Activated naive CD4-positive, alpha-beta T cell treated with anti-CD3 and anti-CD28 coated beads, Interleukin-2, amount 50 U/mL, for 16 hours (primary cell): ENCODE results near the gene C11orf21.

Experiments
- DNase-seq: peaks from one replicate; pipeline ENCODE4 v3.0.0-alpha.2; 2020

Gene C11orf21

GRCh38 chr11:2307501-2308331 is 6.0 kb upstream of the C11orf21 start:
- DNase-seq = no peak

DNA sequence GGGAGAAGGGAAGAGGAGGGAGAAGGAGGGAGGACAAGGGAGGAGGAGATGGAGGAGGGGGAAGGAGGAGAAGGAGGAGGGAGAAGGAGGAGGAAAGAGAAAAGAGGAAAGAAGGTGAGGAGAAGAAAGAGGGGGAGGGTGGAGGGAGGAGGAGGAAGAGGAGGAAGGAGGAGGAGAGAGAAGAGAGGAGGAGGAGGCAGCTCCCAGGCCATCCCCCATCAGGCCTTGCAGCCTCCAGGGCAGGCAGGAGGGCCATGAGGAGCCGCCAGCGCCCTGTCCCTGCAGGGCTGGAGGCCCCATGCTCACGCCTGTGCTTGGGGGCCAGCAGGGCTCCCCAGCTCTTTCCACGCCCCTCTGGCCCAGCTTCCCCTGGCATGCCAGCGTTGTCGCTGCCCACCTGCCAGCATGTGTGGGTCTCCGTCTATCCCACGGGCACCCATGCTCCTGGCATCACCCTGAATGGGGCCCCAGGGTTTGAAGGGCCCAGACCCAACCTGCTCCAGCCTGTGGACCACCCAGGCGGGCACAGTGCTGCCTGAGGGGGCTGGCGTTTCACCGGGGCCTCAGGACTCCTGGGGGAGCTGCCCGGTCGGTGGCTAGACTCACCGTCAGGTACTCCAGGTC is 5.3 kb upstream of the C11orf21 start:
- DNase-seq = no peak

DNA sequence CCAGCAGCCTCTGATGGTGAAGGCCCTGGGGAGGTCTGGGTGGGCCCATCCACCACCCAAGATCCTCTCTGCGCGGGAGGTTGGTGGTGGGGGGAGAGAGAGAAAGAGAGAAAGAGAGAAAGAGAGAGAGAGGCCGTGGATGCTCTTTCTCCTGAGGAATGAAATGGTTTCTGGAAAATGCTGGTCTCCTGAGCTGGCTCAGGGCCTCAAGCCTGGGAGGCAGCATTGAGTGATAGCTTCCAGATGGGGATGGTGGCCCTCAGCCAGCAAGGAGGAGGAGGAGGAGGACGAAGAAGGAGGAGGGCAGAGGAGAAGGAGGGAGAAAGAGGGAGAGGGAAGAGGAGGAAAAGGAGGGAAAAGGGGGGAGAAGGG is 4.7 kb upstream of the C11orf21 start:
- no peak for DNase-seq

DNA sequence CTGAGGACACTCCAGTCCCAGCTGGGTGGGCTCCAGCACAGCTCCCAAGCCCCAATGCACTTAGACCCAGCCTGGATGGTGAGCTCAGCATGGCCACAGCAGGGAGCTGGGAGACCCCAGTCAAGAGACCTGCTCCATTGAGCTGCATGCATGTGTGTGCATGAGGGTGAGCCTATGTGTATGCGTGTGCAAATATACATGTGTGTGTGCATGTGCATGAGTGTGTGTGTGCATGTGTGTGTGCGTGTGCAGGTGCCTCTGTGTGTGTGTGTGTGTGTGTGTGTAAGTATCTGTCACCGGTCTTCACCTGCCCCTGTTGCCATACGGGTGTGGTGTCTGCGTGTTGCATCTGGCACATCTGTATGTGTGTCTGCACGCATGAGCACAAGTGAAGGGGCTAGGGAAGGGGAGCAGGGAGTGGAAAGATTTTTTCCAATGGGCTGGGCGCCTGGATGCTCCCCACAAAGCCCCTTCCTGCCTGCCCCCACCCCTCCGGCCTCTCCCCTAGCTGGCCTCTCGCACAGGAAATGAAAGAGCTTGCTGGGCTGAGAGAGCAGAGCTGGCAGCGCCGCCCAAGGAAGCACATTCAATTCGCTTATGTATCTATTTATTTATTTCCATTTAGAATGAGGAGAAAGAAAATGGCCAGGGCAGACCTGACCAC is 4.2 kb upstream of the C11orf21 start:
- DNase-seq = no peak

GRCh38 chr11:2305140-2305778 is 3.5 kb upstream of the C11orf21 start:
- DNase-seq = peak; percentile 86

- DNase-seq = no peak
Measured at GRCh38 chr11:2304506-2305139, 2.9 kb upstream of the C11orf21 start.

DNA sequence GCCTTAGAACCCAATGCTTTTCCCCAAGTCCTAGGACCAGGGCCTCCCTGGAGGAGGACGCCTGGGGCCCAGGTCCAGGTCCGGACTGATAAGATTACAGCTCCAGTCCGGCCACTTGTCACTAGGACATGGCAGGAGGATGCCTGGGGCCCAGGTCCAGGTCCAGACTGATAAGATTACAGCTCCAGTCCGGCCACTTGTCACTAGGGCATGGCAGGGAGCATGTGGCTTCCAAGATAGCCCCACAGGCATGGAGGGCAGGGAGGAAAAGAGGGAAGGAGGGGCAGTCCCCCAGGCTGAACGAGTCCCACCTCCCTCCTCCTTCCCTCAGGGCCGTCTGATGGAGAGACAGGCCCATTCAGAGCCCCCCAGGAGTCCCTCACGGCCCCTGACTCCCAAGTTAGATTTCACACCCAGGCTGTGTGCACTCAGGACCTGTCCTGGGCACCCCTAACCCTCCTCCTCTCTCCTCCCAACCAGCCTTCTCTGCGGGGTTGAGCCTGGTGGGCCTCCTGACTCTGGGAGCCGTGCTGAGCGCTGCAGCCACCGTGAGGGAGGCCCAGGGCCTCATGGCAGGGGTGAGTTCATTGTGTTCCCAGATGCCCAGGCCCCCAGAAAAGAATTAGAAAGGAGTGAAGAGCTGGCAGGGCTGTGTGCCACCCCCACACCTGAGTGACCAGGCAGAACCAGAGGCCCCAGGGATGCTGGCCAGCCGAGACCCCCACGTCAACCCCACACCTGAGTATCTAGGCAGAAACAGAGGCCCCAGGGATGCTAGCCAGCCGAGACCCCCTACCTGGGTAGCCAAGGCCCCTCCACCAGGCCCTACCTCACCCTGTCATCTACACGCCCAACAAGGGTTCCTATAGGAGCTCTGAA is 2.1 kb upstream of the C11orf21 start:
- DNase-seq = no peak

GRCh38 chr11:2302896-2303626 is 1.3 kb upstream of the C11orf21 start:
- no peak for DNase-seq

- peak; percentile 43 for DNase-seq
Measured at GRCh38 chr11:2302306-2302895, 683 bp upstream of the C11orf21 start.

GRCh38 chr11:2300936-2301630 is 635 bp downstream of the C11orf21 start:
- no peak for DNase-seq

DNA sequence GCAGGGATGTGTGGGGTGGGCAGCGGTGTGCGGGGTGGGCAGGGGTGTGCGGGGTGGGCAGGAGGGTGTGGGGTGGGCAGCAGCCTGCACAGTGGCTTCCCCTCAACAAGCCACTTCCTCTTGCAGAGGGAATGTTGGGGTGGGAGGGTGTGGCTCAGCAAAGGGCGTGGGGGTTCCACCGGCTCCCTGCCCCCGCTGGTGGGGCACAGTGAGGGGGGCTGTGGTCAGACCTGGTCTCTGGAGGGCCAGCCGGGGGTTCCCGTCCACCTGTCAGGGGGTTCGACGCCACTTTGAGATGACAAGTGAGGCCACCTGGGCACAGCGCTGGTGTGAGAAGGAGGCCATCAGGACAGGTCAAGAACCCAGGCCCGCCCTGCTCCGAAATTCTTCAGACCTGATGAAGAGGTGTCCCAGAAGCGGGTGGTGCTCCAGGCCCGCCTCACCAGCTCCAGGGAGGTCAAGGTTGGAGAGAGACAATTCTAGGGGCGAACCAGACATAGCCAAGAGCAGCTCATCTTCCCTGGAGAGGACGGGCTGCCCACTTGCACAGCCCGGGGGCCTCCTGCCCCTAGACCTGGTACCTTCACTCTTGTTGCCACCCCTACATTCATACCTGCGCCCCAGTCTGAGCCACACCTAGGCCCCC is 1.3 kb downstream of the C11orf21 start:
- DNase-seq = no peak

DNA sequence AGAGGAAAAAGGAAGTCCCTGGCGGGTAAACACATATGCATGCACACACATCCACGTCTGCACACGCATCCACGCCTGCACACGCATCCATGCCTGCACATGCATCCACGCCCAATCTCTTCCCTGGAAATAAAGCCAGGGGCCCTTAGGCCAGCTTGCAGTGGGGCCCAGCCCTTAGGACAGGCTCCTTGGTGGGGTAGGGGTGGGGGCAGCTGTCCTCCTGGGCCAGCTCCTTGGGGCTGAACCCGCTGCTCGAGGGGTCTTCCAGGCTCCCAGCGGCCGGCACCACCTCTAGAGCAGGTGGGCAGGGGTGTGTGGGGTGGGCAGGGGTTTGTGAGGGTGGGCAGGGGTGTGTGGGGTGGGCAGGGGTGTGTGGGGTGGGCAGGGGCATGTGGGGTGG is 1.9 kb downstream of the C11orf21 start:
- no peak for DNase-seq

GRCh38 chr11:2298795-2299761 is 2.6 kb downstream of the C11orf21 start:
- no peak for DNase-seq

DNA sequence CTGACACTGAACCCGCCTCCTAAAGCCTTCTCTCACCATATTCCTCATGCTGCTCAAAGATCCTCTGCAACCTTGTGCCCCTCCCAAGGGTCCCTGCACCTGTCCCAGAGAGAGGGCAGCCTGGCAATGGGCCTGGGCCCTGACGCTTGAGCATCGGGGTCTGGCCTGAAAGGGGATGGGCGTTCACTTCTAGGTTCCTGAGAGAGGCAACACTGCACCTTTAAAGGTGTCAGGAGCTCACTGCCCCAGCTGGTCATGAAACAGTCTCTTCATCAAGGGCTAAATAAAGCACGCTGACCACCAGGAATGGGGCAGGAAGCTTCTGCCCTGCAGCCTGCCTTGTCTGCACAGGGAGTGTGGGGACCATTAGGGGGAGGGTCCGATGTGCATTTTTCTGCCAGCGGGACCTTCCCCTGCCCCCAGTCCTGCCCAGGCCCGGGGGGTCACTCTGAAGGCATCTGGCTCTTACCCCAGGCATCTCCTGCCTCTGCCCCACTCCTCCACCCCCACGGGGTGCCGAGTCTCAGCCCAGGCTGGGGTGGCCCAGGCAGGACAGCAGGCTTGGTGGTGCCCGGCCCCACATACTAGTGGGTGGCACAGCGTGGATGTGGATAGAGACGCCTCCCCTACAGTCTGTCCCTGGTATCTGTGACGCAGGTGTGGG is 3.5 kb downstream of the C11orf21 start:
- DNase-seq = no peak

DNA sequence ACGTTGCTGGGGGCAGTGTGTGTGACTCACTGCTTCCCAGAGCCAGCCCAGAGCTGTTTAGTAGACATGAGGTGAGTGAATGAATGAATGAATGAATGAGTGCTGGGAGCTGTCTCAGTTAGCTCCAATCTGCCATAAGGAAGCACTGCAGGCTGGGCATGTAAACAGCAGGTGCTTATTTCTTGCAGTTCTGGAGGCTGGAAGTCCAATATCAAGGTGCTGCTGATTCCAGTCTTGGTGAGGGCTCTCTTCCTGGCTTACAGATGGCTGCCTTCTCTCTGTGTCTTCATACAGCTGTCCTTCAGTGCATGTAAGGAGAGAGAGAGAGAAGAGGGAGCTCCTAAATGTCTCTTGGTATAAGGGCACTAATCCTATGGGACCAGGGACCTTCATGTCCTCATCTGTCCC is 4.1 kb downstream of the C11orf21 start:
- DNase-seq = no peak

DNA sequence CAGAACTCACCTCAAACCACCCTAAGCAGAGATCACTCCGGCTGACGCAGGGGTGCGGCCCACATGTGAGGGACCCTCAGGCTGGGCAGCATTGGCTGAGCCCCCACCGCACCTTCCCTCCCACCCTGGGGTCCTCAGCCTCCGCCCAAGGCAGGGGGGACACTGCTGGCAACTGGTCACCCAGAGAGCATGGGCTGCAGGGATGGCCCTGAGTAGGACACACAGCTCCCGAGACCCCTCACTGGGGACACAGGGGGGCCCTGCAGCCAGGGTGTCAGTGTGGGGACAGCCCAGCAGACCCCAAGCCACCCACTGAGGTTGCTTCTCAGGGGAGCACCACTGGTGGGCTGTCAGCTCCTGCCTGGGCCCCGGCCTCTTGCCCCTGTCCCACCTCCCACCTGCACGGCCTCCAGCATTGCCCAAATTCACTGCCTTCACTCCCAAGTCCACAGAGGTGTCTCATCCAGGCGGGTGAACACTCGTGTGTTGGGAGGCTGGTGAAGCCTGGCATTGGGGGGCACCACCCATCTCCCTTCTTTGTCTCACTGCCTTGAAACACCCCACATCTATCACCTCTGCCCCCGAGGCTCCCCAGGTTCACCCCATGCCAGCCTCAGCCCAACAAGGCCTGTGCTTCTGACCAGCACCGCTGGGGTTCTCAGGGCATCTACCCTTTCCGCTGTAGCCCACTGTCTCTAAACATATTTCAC is 4.7 kb downstream of the C11orf21 start:
- peak; percentile 8 for DNase-seq
